PC-9 (cell line): ENCODE measurements around the gene RAB40C. TPM values are rescaled to one million over a fixed set of nuclear protein-coding genes. Genes with fewer than 3 reads are reported as not detected.

Source experiments
- BruUV-seq: library from RNA; stranded (reverse); fragments of 400-500 nt; replicated peaks from 2 replicates; lab custom pipeline; 2021; lab: Mats Ljungman, UMichigan
- CTCF ChIA-PET: fragments of 300-600 bp; sonication (Branson Sonifier 250); formaldehyde crosslinking; loops from one replicate; lab custom pipeline; 2022; ENCODE audit warnings: antibody characterized with exemption; lab: Charles Lee
- POLR2A ChIA-PET: fragments of 300-600 bp; sonication (Branson Sonifier 250); formaldehyde crosslinking; loops from one replicate; lab custom pipeline; 2022; ENCODE audit warnings: antibody characterized with exemption; ENCODE audit not compliant: unreplicated experiment; lab: Charles Lee
- DNase-seq, 2 experiments: peaks; one replicate each; pipeline versions ENCODE4 v3.0.0 to v3.0.0-alpha.2; 2015 to 2022; ENCODE audit warnings: mixed read lengths in 1 of 2
- H2AFZ ChIP-seq: fragments of 200-600 bp; sonication (generic); 2 replicates; pipeline ENCODE4 v1.8.1; 2017; ENCODE audit warnings: antibody characterized with exemption
- H3F3A ChIP-seq: fragments of 200-600 bp; sonication (generic); 2 replicates; pipeline ENCODE4 v1.8.1; 2017; ENCODE audit warnings: antibody characterized with exemption, mild to moderate bottlenecking, low read depth; ENCODE audit not compliant: insufficient read depth
- H3K27ac ChIP-seq: fragments of 200-600 bp; sonication (generic); 2 replicates; pipeline ENCODE4 v1.6.1; 2016; ENCODE audit warnings: mixed run types
- H3K27me3 ChIP-seq: fragments of 200-600 bp; sonication (generic); 2 replicates; pipeline ENCODE4 v1.6.1; 2016; ENCODE audit warnings: low read depth, mixed run types; ENCODE audit not compliant: insufficient read depth
- H3K36me3 ChIP-seq: fragments of 200-600 bp; sonication (generic); 2 replicates; pipeline ENCODE4 v1.6.1; 2016; ENCODE audit warnings: low read depth, mixed run types
- H3K4me1 ChIP-seq: fragments of 200-600 bp; sonication (generic); replicated peaks from 2 replicates; pipeline ENCODE4 v1.6.1; 2016; ENCODE audit warnings: mixed run types; ENCODE audit not compliant: insufficient read depth
- H3K4me2 ChIP-seq: fragments of 200-600 bp; sonication (generic); 2 replicates; pipeline ENCODE4 v1.6.1; 2017; ENCODE audit warnings: mixed run types
- H3K4me3 ChIP-seq: fragments of 200-600 bp; sonication (generic); 2 replicates; pipeline ENCODE4 v1.6.1; 2016; ENCODE audit warnings: mixed run types
- H3K79me2 ChIP-seq: fragments of 200-600 bp; sonication (generic); 2 replicates; pipeline ENCODE4 v1.6.1; 2017; ENCODE audit warnings: low read depth, mixed run types
- H3K9me2 ChIP-seq: fragments of 200-600 bp; sonication (generic); 2 replicates; pipeline ENCODE4 v1.8.1; 2017; ENCODE audit warnings: mild to moderate bottlenecking; ENCODE audit not compliant: insufficient read depth
- H3K9me3 ChIP-seq: fragments of 200-600 bp; sonication (generic); 2 replicates; pipeline ENCODE4 v1.8.1; 2016; ENCODE audit warnings: low read depth; ENCODE audit not compliant: insufficient read depth
- H4K20me1 ChIP-seq: fragments of 200-600 bp; sonication (generic); 2 replicates; pipeline ENCODE4 v1.8.1; 2017; ENCODE audit not compliant: insufficient read depth
- CTCF ChIP-seq: fragments of 200-600 bp; sonication (generic); conservative IDR thresholded peaks from 2 replicates; pipeline ENCODE4 v1.6.1; 2017; ENCODE audit warnings: mixed run types, antibody characterized with exemption, mild to moderate bottlenecking, moderate library complexity
- EZH2 ChIP-seq: fragments of 200-600 bp; sonication (generic); IDR thresholded peaks from 2 replicates; pipeline ENCODE4 v1.8.0; 2017; ENCODE audit warnings: antibody characterized with exemption, low read depth
- intact Hi-C: fragments of 100-400 bp; cut with micrococcal nuclease; formaldehyde crosslinking; loops from one replicate; pipeline ENCODE4 v1.10.0; 2022; ENCODE audit not compliant: unreplicated experiment
- total RNA-seq: library from RNA; stranded (reverse); gene quantifications from 2 replicates; pipeline ENCODE4 v1.2.3, GENCODE V29; 2021

The RAB40C gene
- total RNA-seq, 1 experiment from 2014 or later: 47.1 TPM

- Histone ChIP-seq H3K27me3 (no peaks in the 10 kb centered on the region), H3K4me2 (no peak overlapping the region), H3K36me3 (no peaks in the 10 kb centered on the region), H3K4me1 (peaks cover 15% of the 10 kb centered on the region), H3F3A (no peaks in the 10 kb centered on the region), H3K9me2 (no peaks in the 10 kb centered on the region), H3K4me3 (no peak overlapping the region), H4K20me1 (no peaks in the 10 kb centered on the region), H3K9me3 (no peaks in the 10 kb centered on the region), H3K27ac (no peak overlapping the region), H2AFZ (no peak overlapping the region), H3K79me2 (no peaks in the 10 kb centered on the region)
- ChIA-PET CTCF (interaction anchor here (0.6 kb wide), 1 partner anchor 15 kb away, joined by 3 read pairs; no protein-coding TSS in a partner anchor), POLR2A (no interaction called here)
- intact Hi-C loops: no loop called here
- TF ChIP-seq CTCF (no peak), EZH2 (no peak)
- DNase-seq: no peak
- BruUV-seq: no TSS peak
Observed at GRCh38 chr16:564690-565418, 25.0 kb upstream of the RAB40C start.

- DNase-seq: no peak
- Histone ChIP-seq H3K9me2 (no peaks in the 10 kb centered on the region), H3F3A (no peaks in the 10 kb centered on the region; the same call in 1 of the 2 replicates), H3K9me3 (no peaks in the 10 kb centered on the region), H4K20me1 (no peaks in the 10 kb centered on the region; the same call in 1 of the 2 replicates), H3K36me3 (no peaks in the 10 kb centered on the region), H2AFZ (no peak overlapping the region), H3K4me2 (no peak overlapping the region), H3K4me1 (peaks cover 15% of the 10 kb centered on the region), H3K27ac (no peak overlapping the region), H3K27me3 (no peaks in the 10 kb centered on the region), H3K79me2 (peaks cover 7% of the 10 kb centered on the region), H3K4me3 (no peak overlapping the region)
- TF ChIP-seq EZH2 (no peak), CTCF (no peak)
- intact Hi-C loops: no loop called here
- BruUV-seq: no TSS peak
- CTCF ChIA-PET: no interaction called here
- POLR2A ChIA-PET: no interaction called here
Observed at GRCh38 chr16:565419-566330, 24.2 kb upstream of the RAB40C start.

GRCh38 chr16:566475-567372 lies 23.1 kb upstream of the RAB40C start, which contains the start of gene NHLRC4:
Gene NHLRC4 (plus strand): TSS chr16:567005. CDS start chr16:568048, 1,043 bp downstream.
- Histone ChIP-seq H4K20me1 (no peaks in the 10 kb centered on the region; the same call in 1 of the 2 replicates), H3K4me1 (peaks cover 15% of the 10 kb centered on the region), H3F3A (no peaks in the 10 kb centered on the region; the same call in 1 of the 2 replicates), H3K4me2 (no peak within 1 kb of the TSS), H3K79me2 (peaks cover 12% of the 10 kb centered on the region), H3K27ac (no peak within 1 kb of the TSS), H2AFZ (no peak within 1 kb of the TSS), H3K9me2 (no peaks in the 10 kb centered on the region), H3K27me3 (no peaks in the 10 kb centered on the region), H3K9me3 (no peaks in the 10 kb centered on the region), H3K4me3 (no peak within 1 kb of the TSS), H3K36me3 (no peaks in the 10 kb centered on the region)
- intact Hi-C loops: no loop called here
- ChIA-PET POLR2A (no interaction called here), CTCF (no interaction called here)
- no peak for DNase-seq
- no TSS peak for BruUV-seq
- no peak for TF ChIP-seq CTCF
- no peak for TF ChIP-seq EZH2
